GM23248 (cell line): ENCODE measurements around the gene FAM163B. TPM values are rescaled to one million over a fixed set of nuclear protein-coding genes. Genes with fewer than 3 reads are reported as not detected.
A peak's percentile ranks its signal among the peaks of the same experiment; 100 is the strongest.

Experiments
- DNase-seq: peaks from one replicate; pipeline ENCODE4 v3.0.0-alpha.2; 2015
- H2AFZ ChIP-seq: fragments of 200-600 bp; sonication (generic); 2 replicates; pipeline ENCODE4 v1.6.1; 2016; ENCODE audit warnings: antibody characterized with exemption
- H3F3A ChIP-seq: fragments of 200-600 bp; sonication (generic); 2 replicates; pipeline ENCODE4 v1.6.1; 2016; ENCODE audit warnings: mild to moderate bottlenecking, antibody characterized with exemption, mixed run types; ENCODE audit not compliant: insufficient read depth
- H3K27ac ChIP-seq: fragments of 200-600 bp; sonication (generic); 2 replicates; pipeline ENCODE4 v1.5.1; 2016; ENCODE audit warnings: mild to moderate bottlenecking
- H3K27me3 ChIP-seq: fragments of 200-600 bp; sonication (generic); replicated peaks from 2 replicates; pipeline ENCODE4 v1.6.1; 2016; ENCODE audit warnings: mild to moderate bottlenecking; ENCODE audit not compliant: insufficient read depth
- H3K36me3 ChIP-seq: fragments of 200-600 bp; sonication (generic); 2 replicates; pipeline ENCODE4 v1.6.1; 2016; ENCODE audit warnings: low read depth, mild to moderate bottlenecking
- H3K4me1 ChIP-seq: fragments of 200-600 bp; sonication (generic); 2 replicates; pipeline ENCODE4 v1.6.1; 2016; ENCODE audit warnings: mild to moderate bottlenecking; ENCODE audit not compliant: insufficient read depth
- H3K4me2 ChIP-seq: fragments of 200-600 bp; sonication (generic); one replicate; pipeline ENCODE4 v1.6.1; 2016; ENCODE audit warnings: mild to moderate bottlenecking; ENCODE audit not compliant: unreplicated experiment
- H3K4me3 ChIP-seq: fragments of 200-600 bp; sonication (generic); 2 replicates; pipeline ENCODE4 v1.5.1; 2016; ENCODE audit warnings: mild to moderate bottlenecking
- H3K79me2 ChIP-seq: fragments of 200-600 bp; sonication (generic); 2 replicates; pipeline ENCODE4 v1.6.1; 2016; ENCODE audit warnings: mild to moderate bottlenecking; ENCODE audit not compliant: insufficient read depth
- H3K9ac ChIP-seq: fragments of 200-600 bp; sonication (generic); 2 replicates; pipeline ENCODE4 v1.6.1; 2016; ENCODE audit warnings: mild to moderate bottlenecking
- H3K9me2 ChIP-seq: fragments of 200-600 bp; sonication (generic); 2 replicates; pipeline ENCODE4 v1.6.1; 2016; ENCODE audit warnings: mixed run types, mild to moderate bottlenecking, moderate library complexity; ENCODE audit not compliant: insufficient read depth
- H3K9me3 ChIP-seq: fragments of 200-600 bp; sonication (generic); one replicate; pipeline ENCODE4 v1.6.1; 2017; ENCODE audit warnings: low read depth
- H4K20me1 ChIP-seq: fragments of 200-600 bp; sonication (generic); 2 replicates; pipeline ENCODE4 v1.6.0; 2016; ENCODE audit not compliant: insufficient read depth
- EZH2 ChIP-seq: fragments of 200-600 bp; sonication (generic); IDR thresholded peaks from 2 replicates; pipeline ENCODE4 v1.6.1; 2018; ENCODE audit warnings: antibody characterized with exemption, mild to moderate bottlenecking; ENCODE audit not compliant: insufficient read depth, poor library complexity, severe bottlenecking
- EZH2phosphoT487 ChIP-seq: fragments of 200-600 bp; sonication (generic); IDR thresholded peaks from 2 replicates; pipeline ENCODE4 v1.6.1; 2018; ENCODE audit warnings: antibody characterized with exemption, moderate library complexity, mild to moderate bottlenecking, low read depth; ENCODE audit not compliant: insufficient read depth
- WGBS, 2 experiments: methylation state at CpG; one replicate each; pipeline ENCODE4 v1.1.6; 2015 to 2017; ENCODE audit warnings: low lambda C conversion rate in 2 of 2, low coverage in 1 of 2; ENCODE audit errors: missing lambda C conversion rate in 2 of 2; 5-methylcytosine and 5-hydroxymethylcytosine counted together
- in situ Hi-C: fragments of 300-500 bp; cut with MboI; formaldehyde crosslinking; loops from 2 replicates; pipeline ENCODE4 v1.15.0; 2020
- polyA plus RNA-seq: library from polyadenylated mRNA; unstranded; fragments of >200 nt; fragmentation: Nextera tagmentation; extraction: Ambion mirVana; gene quantifications from 2 replicates; pipeline ENCODE4 v1.2.1, GENCODE V29; 2016
- total RNA-seq: library from RNA; depleted of rRNA; stranded (reverse); fragments of >200 nt; shearing (Covaris generic); gene quantifications from 2 replicates; pipeline ENCODE4 v1.2.3, GENCODE V29; 2014

The FAM163B gene
- total and polyA plus RNA-seq, 2 experiments from 2014 or later: not detected

DNA sequence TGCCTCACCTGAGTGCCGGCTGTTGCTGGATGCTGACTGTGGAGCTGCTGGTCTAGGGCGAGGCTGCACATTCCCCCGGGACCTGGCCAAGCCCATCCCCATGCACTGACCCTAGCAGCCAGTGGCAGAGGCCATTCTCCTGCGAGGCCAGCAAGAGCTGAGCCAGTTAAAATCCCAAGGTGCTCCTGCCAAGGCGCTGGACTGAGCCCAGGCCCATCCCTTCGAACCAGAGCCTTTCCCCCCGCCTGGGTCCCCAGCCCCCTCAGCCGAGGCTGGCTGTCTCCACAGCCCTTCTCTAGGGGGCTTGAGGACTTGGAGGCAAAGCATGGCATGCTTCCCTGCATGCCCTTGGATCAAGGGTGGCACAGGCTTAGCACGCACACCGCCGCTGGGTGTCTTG lies 73.1 kb downstream of the FAM163B start:
- no peak overlapping the region for H3K4me3 ChIP-seq
- 64 to 66% methylated on average over 11 of the region's 11 CpGs for WGBS, 2 experiments
- no peaks in the 10 kb centered on the region for H3K79me2 ChIP-seq

DNA sequence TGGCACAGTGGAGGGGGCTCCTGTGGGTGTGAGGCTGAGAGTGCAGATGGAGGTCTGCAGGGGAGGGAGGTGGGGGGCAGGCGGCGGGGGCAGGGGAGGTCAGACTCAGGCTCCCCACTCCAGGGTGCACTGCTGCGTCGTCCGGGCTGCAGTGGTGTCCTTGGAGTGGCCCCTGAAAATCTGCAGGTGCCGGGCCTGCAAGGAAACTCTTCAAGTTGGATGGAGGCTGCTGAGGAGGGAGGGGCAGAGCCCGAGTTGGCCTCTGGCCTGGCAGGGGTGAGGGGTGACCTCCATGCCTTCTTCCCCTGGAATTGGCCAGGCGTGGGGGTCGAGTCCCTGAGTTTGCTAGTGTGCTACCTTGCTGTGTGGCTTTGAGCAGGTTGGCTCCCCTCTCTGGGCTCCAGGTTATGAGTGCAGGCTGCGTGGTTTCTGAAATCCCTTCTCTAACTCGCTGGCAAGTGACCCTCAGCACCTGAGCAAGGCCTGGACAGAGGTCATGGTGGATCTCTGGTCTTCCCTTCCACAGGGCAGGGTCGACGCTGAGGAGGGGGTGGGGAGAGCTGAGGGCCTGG lies 73.8 kb downstream of the FAM163B start:
- H2AFZ ChIP-seq: no peak overlapping the region
- H3K4me1 ChIP-seq: no peaks in the 10 kb centered on the region
- H3K79me2 ChIP-seq: no peaks in the 10 kb centered on the region
- no peak for DNase-seq
- no peaks in the 10 kb centered on the region for H3K9me3 ChIP-seq
- no peak for TF ChIP-seq EZH2
- TF ChIP-seq EZH2phosphoT487: no peak
- H3K9me2 ChIP-seq: no peaks in the 10 kb centered on the region
- in situ Hi-C loops: no loop called here
- no peaks in the 10 kb centered on the region for H4K20me1 ChIP-seq
- H3K4me3 ChIP-seq: no peak overlapping the region
- no peak overlapping the region for H3K27ac ChIP-seq
- no peak overlapping the region for H3K9ac ChIP-seq
- no peaks in the 10 kb centered on the region for H3K36me3 ChIP-seq
- no peak overlapping the region for H3K4me2 ChIP-seq
- WGBS, 2 experiments: 48 to 55% methylated on average over 11 of the region's 13 CpGs
- no peaks in the 10 kb centered on the region for H3F3A ChIP-seq
- peaks cover 32% of the 10 kb centered on the region for H3K27me3 ChIP-seq

More for the DNA sequence above, 73.1 kb downstream of the FAM163B start:
- TF ChIP-seq EZH2phosphoT487 (no peak), EZH2 (no peak)
- in situ Hi-C loops: no loop called here
- H3K9me2 ChIP-seq: no peaks in the 10 kb centered on the region
- no peaks in the 10 kb centered on the region for H3K36me3 ChIP-seq
- H3F3A ChIP-seq: no peaks in the 10 kb centered on the region
- no peak overlapping the region for H3K27ac ChIP-seq
- H3K9me3 ChIP-seq: no peaks in the 10 kb centered on the region
- peaks cover 29% of the 10 kb centered on the region for H3K27me3 ChIP-seq
- H3K4me2 ChIP-seq: no peak overlapping the region
- H3K4me1 ChIP-seq: no peaks in the 10 kb centered on the region
- no peak for DNase-seq
- no peak overlapping the region for H3K9ac ChIP-seq
- no peaks in the 10 kb centered on the region for H4K20me1 ChIP-seq
- H2AFZ ChIP-seq: no peak overlapping the region

DNA sequence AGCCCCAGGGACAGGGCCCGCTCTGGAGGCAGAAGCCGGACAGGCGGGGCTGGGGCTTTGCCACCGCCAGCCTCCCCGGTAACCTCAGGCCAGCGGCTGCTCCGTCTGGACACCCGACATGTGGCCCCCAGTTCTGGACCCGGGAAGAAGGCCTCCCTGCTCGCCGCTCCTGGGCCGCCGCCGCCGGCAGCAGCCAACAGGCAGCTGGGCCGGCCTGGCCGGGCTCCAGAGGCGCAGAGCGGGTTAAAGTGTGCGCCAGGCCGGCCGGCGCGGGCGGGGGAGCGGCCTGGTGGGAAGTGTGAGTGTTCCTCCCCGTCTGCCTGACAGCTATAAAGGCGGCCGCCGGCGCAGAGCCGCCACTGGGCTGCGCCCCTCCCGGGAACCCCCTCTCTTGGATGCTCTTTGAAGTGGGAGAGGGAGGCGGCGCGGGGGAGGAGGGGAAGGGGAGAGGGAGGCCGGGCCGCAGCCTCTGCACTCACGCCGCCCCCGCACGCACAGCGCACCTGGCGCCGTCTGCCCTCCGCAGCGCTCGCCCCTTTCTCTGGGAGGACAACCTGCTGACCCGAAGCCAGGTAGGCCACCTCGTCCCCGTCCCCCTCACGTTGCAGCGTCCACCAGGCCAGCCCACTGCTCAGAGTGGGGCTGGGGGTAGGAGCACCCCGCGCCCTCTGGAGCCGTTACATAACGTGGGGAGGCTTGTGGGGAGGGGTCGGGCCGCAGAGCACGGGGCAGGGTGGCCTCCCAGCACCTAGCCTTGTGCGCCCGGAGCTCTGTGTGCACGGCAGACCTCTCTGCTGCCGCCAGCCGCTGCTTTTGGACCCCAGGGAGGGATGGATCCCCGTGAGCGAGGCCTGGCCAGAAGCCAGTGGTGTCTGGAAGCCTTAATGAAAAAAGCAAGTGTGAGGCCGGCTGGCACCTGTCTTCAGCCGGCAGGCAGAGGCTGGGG lies 74.6 kb downstream of the FAM163B start, which contains the start of gene ADAMTSL2:
Gene ADAMTSL2 (plus strand): TSS at position 359 of the 946 bp plus-strand sequence. CDS start 2,009 bp downstream, outside the sequence.
- TF ChIP-seq EZH2phosphoT487: no peak
- no peak within 1 kb of the TSS for H3K9ac ChIP-seq
- DNase-seq: peak; percentile 62
- no peaks in the 10 kb centered on the region for H3K36me3 ChIP-seq
- no peaks in the 10 kb centered on the region for H3K9me3 ChIP-seq
- no peak within 1 kb of the TSS for H3K4me2 ChIP-seq
- H3K9me2 ChIP-seq: no peaks in the 10 kb centered on the region
- no peak within 1 kb of the TSS for H2AFZ ChIP-seq
- no peaks in the 10 kb centered on the region for H4K20me1 ChIP-seq
- H3F3A ChIP-seq: no peaks in the 10 kb centered on the region
- H3K4me1 ChIP-seq: no peaks in the 10 kb centered on the region
- 2 to 3% methylated on average over 33 to 69 of the region's 70 CpGs for WGBS, 2 experiments
- H3K27me3 ChIP-seq: peaks cover 28% of the 10 kb centered on the region
- H3K27ac ChIP-seq: no peak within 1 kb of the TSS
- no peaks in the 10 kb centered on the region for H3K79me2 ChIP-seq
- H3K4me3 ChIP-seq: no peak within 1 kb of the TSS
- in situ Hi-C loops: no loop called here

DNA sequence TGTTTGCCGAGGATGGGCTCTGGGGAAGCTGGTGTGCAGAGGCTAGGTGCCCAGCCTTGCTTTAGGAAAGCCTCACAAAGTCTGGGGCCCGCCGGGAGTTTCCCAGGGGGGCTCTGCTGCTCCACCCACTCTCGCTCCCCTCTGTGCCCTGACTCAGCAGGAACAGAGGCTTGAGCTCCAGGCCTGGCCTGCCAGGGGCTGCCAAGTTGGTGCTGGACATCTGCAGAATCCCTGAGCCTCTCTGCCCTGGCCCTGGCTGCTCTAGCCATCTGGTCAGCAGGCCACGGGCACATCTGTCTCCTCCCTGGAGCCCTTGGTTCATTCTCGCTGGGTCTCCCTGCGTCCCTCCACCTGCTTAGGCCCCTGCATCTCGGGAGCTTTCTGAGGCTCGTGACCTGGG lies 75.3 kb downstream of the FAM163B start:
- Histone ChIP-seq H4K20me1 (no peaks in the 10 kb centered on the region), H3K36me3 (no peaks in the 10 kb centered on the region), H3K27me3 (peaks cover 30% of the 10 kb centered on the region), H3K4me1 (no peaks in the 10 kb centered on the region), H3K27ac (no peak overlapping the region), H3K9me3 (no peaks in the 10 kb centered on the region), H3K4me2 (no peak overlapping the region), H3K79me2 (no peaks in the 10 kb centered on the region), H3K4me3 (no peak overlapping the region), H3K9me2 (no peaks in the 10 kb centered on the region), H3K9ac (no peak overlapping the region), H2AFZ (no peak overlapping the region), H3F3A (no peaks in the 10 kb centered on the region)
- DNase-seq: peak; percentile 23
- in situ Hi-C loops: no loop called here
- 25 to 28% methylated on average over 9 of the region's 9 CpGs for WGBS, 2 experiments
- TF ChIP-seq EZH2 (no peak), EZH2phosphoT487 (no peak)
